Hindlimb muscle (tissue), 1 donor: ENCODE results near the gene SCT. TPM values are rescaled to one million over a fixed set of nuclear protein-coding genes. Genes with fewer than 3 reads are reported as not detected.

Source experiments
- DNase-seq: peaks from one replicate; pipeline ENCODE4 v3.0.0-alpha.2; 2013
- polyA plus RNA-seq: library from polyadenylated mRNA; unstranded; fragments of 120-200 nt; gene quantifications from one replicate; pipeline ENCODE4 v1.2.1, GENCODE V29; 2013; ENCODE audit not compliant: insufficient read length

The SCT gene
- polyA plus RNA-seq, 1 donor, result 127 TPM

DNA sequence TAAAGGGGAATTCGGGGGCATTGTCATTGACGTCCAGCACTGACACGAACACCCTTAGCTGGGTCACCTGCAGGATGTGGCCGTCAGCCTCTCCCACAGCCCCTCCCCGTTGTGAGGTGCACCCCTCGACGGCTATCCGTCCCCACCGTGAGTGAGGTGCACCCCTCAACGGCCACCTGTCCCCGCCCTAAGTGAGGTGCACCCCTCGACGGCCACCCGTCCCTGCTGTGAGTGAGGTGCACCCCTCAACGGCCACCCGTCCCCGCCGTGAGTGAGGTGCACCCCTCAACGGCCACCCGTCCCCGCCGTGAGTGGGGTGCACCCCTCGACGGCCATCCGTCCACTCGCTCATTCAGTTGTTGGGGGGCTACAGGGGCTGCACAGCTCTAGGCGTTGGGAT lies 5.1 kb downstream of the SCT start:
- no peak for DNase-seq

GRCh38 chr11:620935-621814 lies 5.8 kb downstream of the SCT start:
- DNase-seq, result no peak

DNA sequence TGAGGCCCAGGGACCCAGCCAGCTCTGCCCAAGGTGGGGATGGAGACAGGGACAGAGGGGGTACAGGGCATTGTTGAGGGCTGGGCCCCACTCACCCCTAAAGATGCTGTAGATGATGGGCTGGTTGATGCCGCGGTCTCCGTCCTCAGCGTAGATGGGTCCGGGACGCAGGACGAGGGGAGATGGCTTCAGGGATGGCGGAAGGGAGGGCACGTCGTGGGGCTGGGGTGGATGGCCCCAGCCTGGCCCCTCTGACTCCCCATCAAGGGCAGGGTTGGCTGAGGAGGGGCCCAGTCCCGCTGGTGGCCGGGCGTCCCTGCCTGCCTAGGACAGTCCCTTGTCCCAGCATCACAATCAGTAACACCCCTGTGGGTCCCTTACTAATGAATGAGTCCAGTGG lies 6.8 kb downstream of the SCT start:
- DNase-seq, result no peak

DNA sequence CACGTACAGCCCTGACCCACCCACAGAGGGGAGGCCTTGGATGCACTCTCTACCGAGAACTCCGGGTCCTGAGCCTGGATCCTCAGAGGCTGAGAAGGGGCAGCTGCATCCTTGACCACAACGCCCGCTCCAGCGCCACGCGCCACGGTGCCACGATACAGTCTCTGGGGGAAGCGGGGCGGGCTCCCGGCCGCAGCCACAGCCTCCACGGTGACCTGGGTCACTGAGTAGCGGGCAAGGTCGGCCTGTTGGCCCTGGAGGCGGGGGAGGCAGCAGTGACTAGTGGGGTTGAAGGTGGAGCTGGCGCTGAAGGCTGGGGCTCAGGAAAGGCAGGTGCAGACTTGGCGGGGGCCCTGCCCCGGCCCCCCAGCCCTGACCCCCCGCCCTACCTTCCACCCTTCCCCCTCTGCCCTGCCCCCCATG lies 7.3 kb downstream of the SCT start:
- no peak for DNase-seq

DNA sequence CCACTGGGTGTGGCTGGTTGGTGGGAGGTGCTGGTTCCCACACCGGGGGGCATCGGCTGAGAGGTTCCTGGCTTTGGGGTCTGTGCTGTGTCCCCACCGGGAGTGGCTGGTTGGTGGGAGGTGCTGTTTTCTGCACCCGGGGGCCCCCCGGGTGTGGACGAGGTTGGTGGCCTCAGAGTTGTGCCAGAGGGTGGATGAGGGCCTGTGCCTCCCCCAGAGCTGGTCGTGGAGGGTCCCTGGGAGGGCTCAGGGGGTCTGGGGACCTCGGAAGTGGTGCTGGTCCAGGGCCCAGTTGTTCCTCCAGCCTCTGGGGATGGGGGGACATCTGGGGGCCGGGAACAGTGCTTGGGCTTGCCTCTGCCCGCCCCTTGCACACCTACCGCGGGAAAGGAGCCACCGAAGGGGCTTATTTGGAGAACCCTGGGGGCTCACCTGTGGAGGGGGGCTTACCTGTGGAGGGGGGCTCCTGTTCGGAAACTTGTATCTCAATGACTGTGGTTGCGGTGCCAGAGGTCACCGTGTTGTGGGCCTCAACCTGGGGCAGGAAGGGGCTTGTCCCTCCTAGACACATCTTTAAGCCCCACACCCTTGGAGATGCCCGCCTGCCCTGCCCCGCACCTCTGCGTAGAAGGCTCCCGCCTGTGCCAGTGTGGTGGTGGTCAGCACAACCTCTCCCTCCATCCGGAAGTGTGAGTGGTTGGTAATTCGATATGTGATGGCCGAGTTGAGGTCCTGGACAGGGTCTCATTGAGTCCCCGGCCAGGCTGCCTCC lies 7.9 kb downstream of the SCT start:
- DNase-seq, result no peak

GRCh38 chr11:617912-618682 lies 8.9 kb downstream of the SCT start:
- no peak for DNase-seq

DNA sequence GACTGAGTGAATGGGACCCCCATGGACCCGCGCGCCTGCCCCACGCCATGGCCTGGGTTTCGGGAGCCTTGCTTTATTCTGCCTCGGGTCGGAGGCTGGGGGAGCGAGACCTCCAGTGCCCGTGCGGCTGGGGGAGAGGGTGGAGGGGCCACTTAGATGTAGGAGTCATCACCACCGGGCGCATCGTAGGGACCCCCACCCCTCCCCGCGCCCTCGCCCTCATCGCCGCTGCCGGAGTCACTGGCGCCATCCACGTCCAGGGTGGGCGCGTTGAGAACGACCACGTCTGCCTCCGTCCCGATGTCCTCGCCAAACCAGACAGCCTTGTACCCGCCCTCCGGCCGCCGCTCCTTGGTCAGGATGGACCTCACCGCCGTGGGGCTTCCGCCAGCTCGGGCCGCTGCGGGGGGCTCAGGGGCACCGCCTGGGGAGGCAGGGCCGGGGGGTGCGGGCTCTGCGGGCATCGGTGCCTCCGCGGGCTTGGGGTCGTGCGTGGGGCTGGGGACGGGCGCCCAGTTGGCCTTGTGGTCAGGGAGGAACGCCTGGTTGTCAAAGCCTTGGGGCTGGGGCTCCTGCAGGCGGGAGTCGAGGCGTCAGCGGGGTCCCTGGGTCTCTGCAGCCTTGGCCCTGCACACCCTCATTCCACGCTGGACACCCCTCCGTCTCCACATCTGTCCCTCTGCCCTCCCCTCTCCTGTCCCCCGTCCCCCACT lies 9.6 kb downstream of the SCT start:
- DNase-seq, result no peak

GRCh38 chr11:616320-617198 lies 10.4 kb downstream of the SCT start:
- no peak for DNase-seq

DNA sequence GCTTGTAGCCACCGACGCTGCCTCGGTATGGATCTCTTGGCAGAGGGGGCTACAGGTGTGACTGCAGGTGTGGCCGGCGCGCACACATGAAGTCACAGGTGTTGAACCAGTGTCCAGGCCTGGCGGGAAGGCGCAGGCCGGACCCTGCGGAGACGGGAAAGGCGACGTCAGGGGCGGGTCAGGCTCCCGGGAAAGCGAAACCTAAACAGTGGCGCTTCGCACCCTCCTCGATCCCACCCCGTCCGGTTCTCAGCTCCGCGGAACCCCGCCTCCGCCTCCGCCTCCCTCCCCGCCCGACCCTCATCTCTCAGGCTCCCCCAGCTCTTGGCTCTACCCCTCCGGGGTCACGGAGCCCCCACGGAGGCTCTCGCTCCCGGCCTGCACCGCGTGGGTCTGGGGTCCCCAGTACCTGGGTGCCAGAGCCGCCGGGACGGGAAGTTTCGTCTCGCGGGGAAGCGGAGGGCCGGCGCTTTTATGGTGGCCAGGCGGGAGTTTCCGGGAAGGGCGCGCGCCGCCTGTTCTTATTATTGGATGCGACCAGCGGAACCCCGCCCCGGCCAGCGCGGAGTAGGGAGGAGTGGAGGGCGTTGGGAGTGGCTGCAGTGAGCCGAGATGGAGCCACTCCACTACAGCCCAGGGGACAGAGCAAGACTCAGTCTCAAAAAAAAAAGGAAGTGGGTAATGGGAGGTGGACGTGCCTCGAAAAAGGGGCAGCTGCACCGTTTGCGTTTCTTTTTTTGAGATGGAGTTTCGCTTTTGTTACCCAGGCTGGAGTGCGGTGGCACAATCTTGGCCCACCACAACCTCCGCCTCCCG lies 11.3 kb downstream of the SCT start, which contains the start of gene IRF7:
Gene IRF7 (minus strand): TSS at position 447 of the 816 bp plus-strand sequence. CDS start 586 bp downstream, outside the sequence.
- peak; percentile 94 for DNase-seq

DNA sequence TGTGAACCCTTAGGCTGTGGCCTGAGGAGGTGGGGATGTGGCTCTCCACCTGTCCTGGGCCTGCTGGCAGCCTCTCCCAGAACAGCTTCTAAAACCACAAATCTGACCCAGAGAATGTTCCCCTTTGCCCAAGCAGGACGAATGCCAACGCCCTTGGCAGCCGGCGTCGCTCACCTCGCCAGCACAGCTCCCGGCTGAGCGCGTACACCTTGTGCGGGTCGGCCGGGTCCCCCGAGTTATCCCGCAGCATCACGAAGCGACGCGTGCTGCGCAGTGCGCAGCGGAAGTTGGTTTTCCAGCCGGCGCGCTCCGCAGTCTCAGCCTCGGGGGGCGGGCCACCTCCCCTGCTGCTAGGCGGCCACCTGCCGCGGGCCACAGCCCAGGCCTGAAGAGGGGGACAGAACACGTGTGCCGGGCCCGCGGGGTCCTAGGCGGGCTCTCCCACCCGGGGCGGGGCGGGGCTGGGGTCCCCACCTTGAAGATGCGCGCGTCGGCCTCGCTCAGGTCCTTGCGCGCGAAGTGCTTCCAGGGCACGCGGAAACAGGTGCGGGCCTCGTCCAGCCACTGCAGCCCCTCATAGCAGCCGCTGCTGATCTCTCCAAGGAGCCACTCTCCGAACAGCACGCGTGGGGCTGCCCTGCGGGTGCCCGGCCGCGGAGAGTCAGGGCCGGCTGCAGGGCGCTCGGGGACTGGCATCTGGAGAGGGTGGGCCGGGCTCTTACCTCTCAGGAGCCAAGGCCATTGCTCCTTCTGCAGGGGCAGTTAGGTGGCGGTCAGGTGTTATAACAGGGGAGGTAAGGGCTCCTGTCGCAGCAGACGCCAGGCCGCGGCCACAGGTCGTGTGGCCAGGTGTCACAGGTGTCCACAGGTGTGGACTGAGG lies 12.1 kb downstream of the SCT start:
- no peak for DNase-seq

- DNase-seq, result no peak
Observed at GRCh38 chr11:614021-614622, 12.9 kb downstream of the SCT start.

DNA sequence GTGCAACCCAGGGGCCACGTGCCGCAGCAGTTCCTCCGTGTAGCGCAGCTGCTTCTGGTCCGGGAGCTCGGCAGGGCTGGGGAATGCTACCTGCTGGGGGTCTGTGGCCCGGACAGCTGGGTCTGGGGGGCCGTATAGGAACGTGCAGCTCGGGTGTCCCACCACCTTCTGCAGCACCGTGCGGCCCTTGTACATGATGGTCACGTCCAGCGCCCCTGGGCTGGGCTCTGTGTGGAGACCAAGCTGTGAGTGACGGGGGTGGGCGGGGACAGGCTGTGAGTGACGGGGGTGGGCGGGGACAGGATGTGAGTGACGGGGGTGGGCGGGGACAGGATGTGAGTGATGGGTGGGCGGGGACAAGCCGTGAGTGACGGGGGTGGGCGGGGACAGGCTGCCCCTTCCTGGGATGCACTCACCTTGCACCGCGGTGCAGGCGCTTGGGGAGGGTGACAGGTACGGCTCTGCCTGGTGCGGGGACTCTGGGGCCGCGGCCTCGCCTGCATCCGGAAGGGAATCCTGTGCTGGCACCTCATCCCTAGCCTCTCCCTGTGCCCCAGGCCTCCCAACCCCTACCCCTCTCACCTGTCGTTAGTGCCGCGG lies 13.5 kb downstream of the SCT start:
- DNase-seq, result no peak

GRCh38 chr11:612961-613300 lies 14.1 kb downstream of the SCT start:
- no peak for DNase-seq

GRCh38 chr11:612201-612960 lies 14.6 kb downstream of the SCT start:
- DNase-seq, result peak; percentile 60

DNA sequence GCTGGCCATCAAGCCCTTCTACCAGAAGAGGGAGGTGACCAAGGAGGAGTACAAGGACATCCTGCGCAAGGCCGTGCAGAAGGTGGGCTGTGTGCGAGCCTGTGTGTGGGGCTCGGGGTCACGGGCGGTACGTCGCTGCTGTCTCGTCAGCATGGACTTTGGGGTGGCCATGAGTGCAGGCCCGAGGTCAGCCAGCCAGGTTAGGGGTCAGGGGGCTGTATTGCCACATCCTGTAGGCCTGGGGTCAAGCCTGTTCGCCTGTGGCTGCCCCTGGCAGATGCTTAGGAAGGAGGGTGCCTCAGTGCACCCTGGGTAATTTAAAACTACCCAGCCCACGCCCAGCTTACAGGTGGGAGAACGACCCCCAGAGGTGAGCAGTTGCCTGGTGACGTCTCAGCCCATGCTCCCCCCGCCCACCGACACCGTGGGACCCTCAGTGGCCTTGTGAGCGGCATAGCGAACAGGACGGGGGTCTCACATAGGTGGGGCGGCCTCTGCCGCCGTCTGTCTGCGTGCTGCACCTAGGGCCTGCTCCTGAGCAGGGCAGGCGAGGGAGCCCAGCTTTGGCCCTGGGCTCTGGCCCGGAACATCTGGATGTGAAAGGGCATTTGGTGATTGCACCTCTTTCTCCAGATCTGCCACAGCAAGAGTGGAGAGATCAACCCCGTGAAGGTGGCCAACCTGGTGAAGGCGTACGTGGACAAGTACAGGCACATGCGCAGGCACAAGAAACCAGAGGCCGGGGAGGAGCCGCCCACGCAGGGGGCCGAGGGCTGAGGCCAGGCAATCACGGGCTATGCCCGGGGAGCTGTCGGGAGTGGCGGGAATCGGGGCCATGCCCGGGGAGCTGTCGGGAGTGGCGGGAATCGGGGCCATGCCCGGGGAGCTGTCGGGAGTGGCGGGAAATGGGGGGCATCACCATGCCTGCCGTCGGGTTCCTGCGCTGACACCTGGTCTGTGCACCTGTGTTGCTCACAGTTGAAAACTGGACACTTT lies 15.7 kb downstream of the SCT start:
- DNase-seq, result no peak

DNA sequence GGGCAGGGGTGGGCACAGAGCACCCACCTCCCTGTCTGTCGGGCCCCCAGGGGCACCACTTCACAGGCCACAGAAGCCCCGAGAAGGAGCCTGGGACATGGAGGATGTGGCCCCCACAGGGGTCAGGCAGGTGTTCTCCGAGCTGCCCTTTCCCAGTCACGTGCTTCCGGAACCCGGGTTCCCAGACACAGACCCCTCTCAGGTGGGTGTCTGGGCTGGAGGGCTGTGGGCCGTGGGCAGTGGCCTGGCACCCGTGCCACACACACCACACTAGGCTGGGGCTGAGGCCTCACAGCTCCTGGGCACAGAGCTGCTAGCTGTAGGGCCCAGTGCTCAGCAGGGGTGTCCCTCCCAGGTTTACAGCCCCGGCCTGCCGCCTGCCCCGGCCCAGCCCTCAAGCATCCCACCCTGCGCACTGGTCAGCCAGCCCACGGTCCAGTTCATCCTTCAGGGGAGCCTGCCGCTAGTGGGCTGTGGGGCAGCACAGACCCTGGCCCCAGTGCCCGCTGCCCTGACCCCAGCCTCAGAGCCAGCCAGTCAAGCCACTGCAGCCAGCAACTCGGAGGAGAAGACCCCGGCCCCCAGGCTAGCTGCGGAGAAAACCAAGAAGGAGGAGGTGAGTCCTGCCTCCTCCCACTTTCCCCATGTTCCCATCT lies 16.7 kb downstream of the SCT start:
- DNase-seq, result no peak
